ENCODE measurements around the gene DRICH1. TPM values are rescaled to one million over a fixed set of nuclear protein-coding genes. Genes with fewer than 3 reads are reported as not detected.

Gene DRICH1
- total RNA-seq: 0.09 TPM in 1 of 2 replicates, not detected in the other

GRCh38 chr22:23632178-23632577 lies at the start of gene DRICH1:
DRICH1 (minus strand) TSS chr22:23632321; CDS start chr22:23632023, 298 bp downstream.

GRCh38 chr22:23579870-23580575 lies 52.1 kb downstream of the DRICH1 start, which contains the start of gene IGLL1:
IGLL1 (minus strand) TSS chr22:23580290; CDS start chr22:23580190, 100 bp downstream.

Other genes with a start within 250 kb of the DRICH1 start
- not detected in 2 replicates for gene IGLL1, start 52.0 kb downstream of the DRICH1 start, total RNA-seq
- gene RGL4, start 58.7 kb upstream of the DRICH1 start, total RNA-seq: not detected in 2 replicates
- gene ZNF70, start 118.8 kb upstream of the DRICH1 start, total RNA-seq: 1.9 and 3.0 TPM in 2 replicates
- 0.18 TPM in 1 of 2 replicates, not detected in the other for gene VPREB3, start 122.1 kb upstream of the DRICH1 start, total RNA-seq
- gene C22orf15, start 130.7 kb upstream of the DRICH1 start, total RNA-seq: 0.63 TPM in 1 of 2 replicates, not detected in the other
- gene CHCHD10, start 135.7 kb upstream of the DRICH1 start, total RNA-seq: 4.3 and 8.4 TPM in 2 replicates
- 8.0 and 8.6 TPM in 2 replicates for gene MMP11, start 140.5 kb upstream of the DRICH1 start, total RNA-seq
- 26.6 and 33.3 TPM in 2 replicates for gene SMARCB1, start 154.6 kb upstream of the DRICH1 start, total RNA-seq
- 0.19 and 0.63 TPM in 2 replicates for gene DERL3, start 206.7 kb upstream of the DRICH1 start, total RNA-seq
- 4.7 and 5.1 TPM in 2 replicates for gene SLC2A11, start 225.6 kb upstream of the DRICH1 start, total RNA-seq

All from endothelial cell of coronary artery (primary cell).